H1 (cell line): ENCODE data around the gene UBE3B. TPM values are rescaled to one million over a fixed set of nuclear protein-coding genes. Genes with fewer than 3 reads are reported as not detected.

ENCODE experiments used
- ASH2L ChIP-seq: fragments of 200-600, 300-600 bp; sonication (generic); IDR thresholded peaks from one replicate; pipeline ENCODE4 v1.7.1; 2017; ENCODE audit warnings: low read length
- CBX5 ChIP-seq: fragments of 300-800, 300-1000 bp; sonication (generic); IDR thresholded peaks from 2 replicates; pipeline ENCODE4 v1.7.1; 2016; ENCODE audit warnings: antibody characterized with exemption, low read length, low read depth
- CEBPB ChIP-seq: IDR thresholded peaks from 2 replicates; pipeline ENCODE4 v1.6.1; 2012; ENCODE audit warnings: low read depth, low read length
- HDAC2 ChIP-seq, 2 experiments: fragments of 300-600 bp in 1 of 2; sonication (generic) in 1 of 2; IDR thresholded peaks; 2 replicates each; pipeline ENCODE4 v1.6.1; 2011 to 2012; ENCODE audit warnings: low read depth in 2 of 2, low read length in 2 of 2, mild to moderate bottlenecking in 2 of 2, moderate library complexity in 2 of 2, borderline replicate concordance in 1 of 2, inconsistent platforms in 1 of 2
- POLR2A ChIP-seq, 2 experiments: IDR thresholded peaks; 1 replicate in 1 of 2; 2 replicates in 1 of 2; pipeline ENCODE4 v1.6.1; 2011; ENCODE audit warnings: low read depth in 2 of 2, low read length in 2 of 2, mild to moderate bottlenecking in 2 of 2; ENCODE audit errors: control extremely low read depth in 1 of 2
- RNF2 ChIP-seq: fragments of 200-900, 300-1000 bp; sonication (generic); IDR thresholded peaks from 2 replicates; pipeline ENCODE4 v1.7.1; 2016; ENCODE audit warnings: borderline replicate concordance, low read depth, mild to moderate bottlenecking, antibody characterized with exemption, low read length; ENCODE audit not compliant: poor library complexity, severe bottlenecking; ENCODE audit errors: missing control alignments
- TBP ChIP-seq: IDR thresholded peaks from 2 replicates; pipeline ENCODE4 v1.6.1; 2011; ENCODE audit warnings: low read depth, low read length, improper control_type of control experiment
- polyA plus RNA-seq, 7 experiments: library from polyadenylated mRNA; depleted of rRNA in 3 of 7; stranded (reverse) in 5 of 7; unstranded in 2 of 7; fragments of >200 nt in 5 of 7; fragments of 200-250 nt in 2 of 7; gene quantifications; 1 replicate in 5 of 7; 2 replicates in 1 of 7; 4 replicates in 1 of 7; pipeline versions ENCODE4 v1.2.1 to v1.2.3, GENCODE V29; 2011 to 2013; ENCODE audit warnings: missing spikeins in 2 of 7, mixed read lengths in 2 of 7
- total RNA-seq: library from RNA; stranded (reverse); fragmentation: NEBNext Ultra II Directional; extraction: Animal tissue kit (Norgen Biotek cat#: 25700); gene quantifications from 2 replicates; pipeline ENCODE4 v1.2.1, GENCODE V29; 2021
- TF ChIP-seq, protein P1 (sequence below): IDR thresholded peaks from 2 replicates; pipeline ENCODE4 v1.6.1; 2012; ENCODE audit warnings: low read length, inconsistent platforms
- TF ChIP-seq, protein P2 (sequence below), 3 experiments: IDR thresholded peaks; 1 replicate in 2 of 3; 2 replicates in 1 of 3; pipeline versions ENCODE4 v1.5.1 to v1.6.1; 2011; ENCODE audit warnings: low read length in 3 of 3, mild to moderate bottlenecking in 3 of 3, inconsistent platforms in 2 of 3, low read depth in 1 of 3, moderate library complexity in 1 of 3; ENCODE audit not compliant: insufficient read depth in 1 of 3; ENCODE audit errors: control extremely low read depth in 1 of 3

The UBE3B gene
- total and polyA plus RNA-seq, 2 of the 8 experiments (the other 6 are each of a cell fraction or from before 2014, with no cell fraction given) = 14.0 to 21.1 TPM

DNA sequence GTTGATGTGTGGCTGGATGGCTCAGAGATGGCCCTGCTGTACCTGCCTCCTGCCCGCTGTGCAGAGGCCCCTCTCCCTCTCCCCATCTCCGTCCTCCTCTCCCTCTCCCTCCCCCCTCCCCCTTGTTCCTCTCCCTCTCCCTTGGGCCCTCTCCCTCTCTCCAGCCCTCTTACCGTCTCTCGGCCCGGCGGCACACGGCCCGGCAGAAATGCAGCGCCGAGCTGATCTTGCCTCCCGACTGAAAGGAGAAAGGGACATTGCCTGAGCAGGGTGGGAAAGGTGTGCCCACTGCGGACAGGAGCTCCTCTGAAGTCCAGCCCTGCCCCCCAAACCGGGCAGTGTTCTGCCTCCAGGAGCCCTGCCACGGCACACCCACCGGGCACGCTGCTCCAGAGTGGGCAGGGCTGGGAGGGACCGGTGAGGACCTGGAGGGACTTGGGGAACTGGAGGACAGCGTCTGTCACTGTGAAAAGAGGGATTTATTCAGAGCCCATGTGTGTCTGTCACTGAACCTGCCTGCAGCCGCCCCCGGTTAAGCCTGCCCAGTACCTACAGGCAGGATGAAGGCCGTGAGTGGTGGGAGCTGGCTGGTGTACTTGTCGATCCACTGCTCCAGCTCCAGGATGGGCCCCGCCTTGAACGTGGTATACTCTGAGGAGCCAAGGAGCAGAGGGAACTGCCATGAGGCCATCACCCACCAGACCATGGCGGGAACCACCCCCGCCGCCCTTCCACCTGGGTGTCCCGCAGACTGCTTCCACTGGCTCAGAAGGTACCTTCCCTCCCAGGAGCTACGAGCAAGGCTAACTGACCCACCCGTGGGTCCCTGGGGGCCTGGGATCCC, 83.7 kb downstream of the UBE3B start (continued):
- no peak for TF ChIP-seq TBP
- TF ChIP-seq, protein P1, sequence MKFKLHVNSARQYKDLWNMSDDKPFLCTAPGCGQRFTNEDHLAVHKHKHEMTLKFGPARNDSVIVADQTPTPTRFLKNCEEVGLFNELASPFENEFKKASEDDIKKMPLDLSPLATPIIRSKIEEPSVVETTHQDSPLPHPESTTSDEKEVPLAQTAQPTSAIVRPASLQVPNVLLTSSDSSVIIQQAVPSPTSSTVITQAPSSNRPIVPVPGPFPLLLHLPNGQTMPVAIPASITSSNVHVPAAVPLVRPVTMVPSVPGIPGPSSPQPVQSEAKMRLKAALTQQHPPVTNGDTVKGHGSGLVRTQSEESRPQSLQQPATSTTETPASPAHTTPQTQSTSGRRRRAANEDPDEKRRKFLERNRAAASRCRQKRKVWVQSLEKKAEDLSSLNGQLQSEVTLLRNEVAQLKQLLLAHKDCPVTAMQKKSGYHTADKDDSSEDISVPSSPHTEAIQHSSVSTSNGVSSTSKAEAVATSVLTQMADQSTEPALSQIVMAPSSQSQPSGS = no peak
- no peak for TF ChIP-seq ASH2L
- TF ChIP-seq CBX5 = no peak
- TF ChIP-seq HDAC2 (IDR thresholded peaks at IDR 0.05; ENCODE audit: borderline replicate concordance in 1 of 2, low read depth in 2 of 2, low read length in 2 of 2) = no peak
- no peak for TF ChIP-seq RNF2
- TF ChIP-seq, protein P2, sequence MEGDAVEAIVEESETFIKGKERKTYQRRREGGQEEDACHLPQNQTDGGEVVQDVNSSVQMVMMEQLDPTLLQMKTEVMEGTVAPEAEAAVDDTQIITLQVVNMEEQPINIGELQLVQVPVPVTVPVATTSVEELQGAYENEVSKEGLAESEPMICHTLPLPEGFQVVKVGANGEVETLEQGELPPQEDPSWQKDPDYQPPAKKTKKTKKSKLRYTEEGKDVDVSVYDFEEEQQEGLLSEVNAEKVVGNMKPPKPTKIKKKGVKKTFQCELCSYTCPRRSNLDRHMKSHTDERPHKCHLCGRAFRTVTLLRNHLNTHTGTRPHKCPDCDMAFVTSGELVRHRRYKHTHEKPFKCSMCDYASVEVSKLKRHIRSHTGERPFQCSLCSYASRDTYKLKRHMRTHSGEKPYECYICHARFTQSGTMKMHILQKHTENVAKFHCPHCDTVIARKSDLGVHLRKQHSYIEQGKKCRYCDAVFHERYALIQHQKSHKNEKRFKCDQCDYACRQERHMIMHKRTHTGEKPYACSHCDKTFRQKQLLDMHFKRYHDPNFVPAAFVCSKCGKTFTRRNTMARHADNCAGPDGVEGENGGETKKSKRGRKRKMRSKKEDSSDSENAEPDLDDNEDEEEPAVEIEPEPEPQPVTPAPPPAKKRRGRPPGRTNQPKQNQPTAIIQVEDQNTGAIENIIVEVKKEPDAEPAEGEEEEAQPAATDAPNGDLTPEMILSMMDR (IDR thresholded peaks at IDR 0.05; ENCODE audit: control extremely low read depth in 1 of 3, insufficient read depth in 1 of 3, low read depth in 1 of 3, low read length in 3 of 3) = no peak
- TF ChIP-seq CEBPB = no peak
- TF ChIP-seq POLR2A (IDR thresholded peaks at IDR 0.05; ENCODE audit: control extremely low read depth in 1 of 2, low read depth in 2 of 2, low read length in 2 of 2) = no peak
